ENCODE data around the gene CAMTA1. TPM values are rescaled to one million over a fixed set of nuclear protein-coding genes. Genes with fewer than 3 reads are reported as not detected.

The CAMTA1 gene
- total RNA-seq, 2 experiments from 2014 or later, result 45.5 to 45.6 TPM

- POLR2A ChIA-PET, result no interaction called here
- DNase-seq (no peak), ATAC-seq (ENCODE audit: low read depth) (no peak)
- Mint-ChIP-seq H3K9me3 (no peaks in the 10 kb centered on the region), H3K4me3 (no peak overlapping the region), H3K27me3 (peaks cover 2% of the 10 kb centered on the region), H3K4me1 (no peaks in the 10 kb centered on the region), H3K36me3 (no peaks in the 10 kb centered on the region), H3K27ac (no peak overlapping the region)
Measured at GRCh38 chr1:7632681-7633080, 847.4 kb downstream of the CAMTA1 start.

- DNase-seq (no peak), ATAC-seq (ENCODE audit: low read depth) (no peak)
- Mint-ChIP-seq H3K27me3 (peaks cover 2% of the 10 kb centered on the region), H3K27ac (no peak overlapping the region), H3K36me3 (no peaks in the 10 kb centered on the region), H3K4me1 (no peaks in the 10 kb centered on the region), H3K9me3 (no peaks in the 10 kb centered on the region), H3K4me3 (no peak overlapping the region)
- POLR2A ChIA-PET, result no interaction called here
Measured at GRCh38 chr1:7633506-7634245, 848.4 kb downstream of the CAMTA1 start.

DNA sequence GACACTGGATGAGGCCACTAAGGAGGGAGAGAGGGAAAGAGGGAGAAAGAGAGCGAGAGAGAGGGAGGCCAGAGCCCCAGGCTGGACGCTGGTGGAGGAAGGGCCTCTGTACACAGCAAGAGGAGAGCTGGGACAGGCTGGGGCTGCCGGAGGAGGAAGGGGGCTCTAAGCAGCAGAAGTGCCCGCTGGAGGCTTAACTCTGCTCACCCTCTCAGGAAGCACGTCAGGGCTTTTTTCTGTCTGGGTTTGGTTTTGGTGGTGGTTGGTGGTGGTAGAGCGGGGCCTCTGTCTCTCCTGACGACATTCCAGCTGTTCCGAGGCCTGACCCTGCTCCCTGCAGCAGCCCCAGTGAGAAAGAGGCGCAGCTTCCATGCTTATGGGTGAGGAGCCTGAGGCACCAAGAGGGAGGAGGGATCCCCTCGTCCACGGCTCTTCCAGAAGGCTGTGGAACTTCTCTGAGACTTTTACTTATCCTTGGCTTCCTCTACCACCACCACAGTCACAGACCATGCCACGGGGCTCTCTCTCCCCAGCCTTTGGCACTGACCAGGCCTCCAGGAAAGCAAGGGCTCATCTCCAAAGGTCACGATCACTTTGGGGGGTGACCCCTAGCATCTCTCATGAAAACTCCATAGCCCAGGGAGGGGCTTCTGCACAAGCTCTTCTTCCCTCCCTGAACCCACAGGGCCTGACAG lies 849.4 kb downstream of the CAMTA1 start:
- H3K9me3 Mint-ChIP-seq, result no peaks in the 10 kb centered on the region
- no peak overlapping the region for H3K4me3 Mint-ChIP-seq
- no peak overlapping the region for H3K27ac Mint-ChIP-seq
- POLR2A ChIA-PET, result interaction anchor here (0.7 kb wide), 1 partner anchor 211 kb away, joined by 3 read pairs; no protein-coding TSS in a partner anchor
- DNase-seq, result no peak
- ATAC-seq (ENCODE audit: low read depth), result no peak
- H3K4me1 Mint-ChIP-seq, result no peaks in the 10 kb centered on the region
- H3K36me3 Mint-ChIP-seq, result no peaks in the 10 kb centered on the region
- H3K27me3 Mint-ChIP-seq, result peaks cover 2% of the 10 kb centered on the region

DNA sequence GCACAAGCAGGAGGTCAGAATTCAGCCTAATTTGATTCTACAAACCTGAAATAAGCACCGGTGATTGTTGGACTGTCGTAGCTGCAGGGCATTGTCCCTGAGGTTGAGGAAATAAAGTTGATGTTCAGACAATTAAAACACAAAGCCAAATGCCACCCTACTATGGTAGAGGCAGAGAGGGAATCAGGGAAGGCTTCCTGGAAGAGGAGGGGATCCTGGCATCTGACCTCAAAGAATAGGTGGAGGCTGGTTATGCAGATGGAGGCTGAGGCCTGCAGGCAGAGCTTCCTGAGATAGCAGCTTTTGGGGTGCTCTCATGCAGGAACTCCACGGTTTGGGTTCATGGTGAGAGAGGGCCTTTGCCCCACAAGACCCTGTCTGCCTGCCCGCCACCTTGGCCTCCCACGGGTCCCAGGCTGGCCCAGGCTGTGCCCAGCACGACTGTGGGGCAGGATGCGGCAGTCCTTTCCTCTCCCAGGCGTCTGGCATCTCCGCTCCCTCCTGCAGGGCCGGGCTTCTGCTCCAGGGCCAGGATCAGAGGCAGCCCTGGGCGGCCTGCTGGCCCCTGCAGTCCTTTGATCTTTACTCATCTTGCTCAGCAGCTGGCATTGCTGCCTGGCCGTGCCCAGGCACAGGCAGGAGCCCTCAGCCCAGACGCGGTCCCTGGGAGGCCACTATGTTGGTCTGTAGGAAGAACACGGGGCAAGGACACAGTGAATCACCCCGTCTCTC lies 851.7 kb downstream of the CAMTA1 start:
- H3K4me1 Mint-ChIP-seq, result no peaks in the 10 kb centered on the region

DNA sequence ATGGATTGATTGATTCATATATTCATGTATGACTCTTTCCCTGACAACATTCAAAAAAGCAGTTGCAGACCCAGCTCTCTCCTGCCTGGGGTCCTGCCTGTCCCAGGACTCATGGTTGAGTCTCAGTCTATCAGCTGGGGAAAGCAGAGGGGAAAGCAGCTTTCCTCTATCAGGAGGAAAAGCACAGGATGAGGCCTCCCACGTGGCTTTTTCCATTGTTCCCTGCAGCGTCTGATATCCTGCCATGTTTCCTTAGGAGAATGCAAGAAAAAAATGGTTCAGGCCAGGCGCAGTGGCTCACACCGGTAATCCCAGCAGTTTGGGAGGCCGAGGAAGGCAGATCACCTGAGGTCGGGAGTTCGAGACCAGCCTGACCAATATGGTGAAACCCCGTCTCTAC lies 852.8 kb downstream of the CAMTA1 start:
- no peak overlapping the region for H3K27ac Mint-ChIP-seq
- no peaks in the 10 kb centered on the region for H3K36me3 Mint-ChIP-seq
- no peaks in the 10 kb centered on the region for H3K9me3 Mint-ChIP-seq
- H3K4me3 Mint-ChIP-seq, result no peak overlapping the region
- POLR2A ChIA-PET, result no interaction called here
- H3K4me1 Mint-ChIP-seq, result no peaks in the 10 kb centered on the region
- ATAC-seq (ENCODE audit: low read depth) (no peak), DNase-seq (no peak)
- no peaks in the 10 kb centered on the region for H3K27me3 Mint-ChIP-seq

More for the DNA sequence above, 851.7 kb downstream of the CAMTA1 start:
- Mint-ChIP-seq H3K4me3 (no peak overlapping the region), H3K9me3 (no peaks in the 10 kb centered on the region), H3K27me3 (peaks cover under 1% of the 10 kb centered on the region), H3K27ac (no peak overlapping the region), H3K36me3 (no peaks in the 10 kb centered on the region)
- POLR2A ChIA-PET, result no interaction called here
- DNase-seq (no peak), ATAC-seq (ENCODE audit: low read depth) (no peak)

- H3K27ac Mint-ChIP-seq, result no peak overlapping the region
- POLR2A ChIA-PET, result no interaction called here
- no peak overlapping the region for H3K4me3 Mint-ChIP-seq
- H3K27me3 Mint-ChIP-seq, result no peaks in the 10 kb centered on the region
- no peaks in the 10 kb centered on the region for H3K36me3 Mint-ChIP-seq
- DNase-seq (no peak), ATAC-seq (ENCODE audit: low read depth) (no peak)
- no peaks in the 10 kb centered on the region for H3K4me1 Mint-ChIP-seq
- no peaks in the 10 kb centered on the region for H3K9me3 Mint-ChIP-seq
Measured at GRCh38 chr1:7639435-7640131, 854.3 kb downstream of the CAMTA1 start.

DNA sequence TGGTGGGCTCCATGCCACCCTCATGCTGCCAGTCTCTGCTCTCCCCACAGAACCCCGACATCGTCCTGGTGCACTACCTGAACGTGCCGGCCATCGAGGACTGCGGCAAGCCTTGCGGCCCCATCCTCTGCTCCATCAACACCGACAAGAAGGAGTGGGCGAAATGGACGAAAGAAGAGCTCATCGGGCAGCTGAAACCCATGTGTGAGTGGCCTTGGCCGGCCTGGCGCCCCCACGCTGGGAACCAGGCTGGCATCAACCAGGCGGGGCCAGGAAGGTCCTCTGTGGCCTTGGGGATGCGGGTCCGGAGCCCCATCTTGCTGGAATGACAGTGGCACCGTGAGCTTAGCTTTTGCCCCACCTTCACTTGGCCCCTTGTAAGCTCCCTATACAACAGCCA lies 855.1 kb downstream of the CAMTA1 start:
- no peaks in the 10 kb centered on the region for H3K36me3 Mint-ChIP-seq
- POLR2A ChIA-PET, result no interaction called here
- no peak overlapping the region for H3K27ac Mint-ChIP-seq
- no peaks in the 10 kb centered on the region for H3K4me1 Mint-ChIP-seq
- ATAC-seq (ENCODE audit: low read depth) (no peak), DNase-seq (no peak)
- H3K27me3 Mint-ChIP-seq, result no peaks in the 10 kb centered on the region
- no peaks in the 10 kb centered on the region for H3K9me3 Mint-ChIP-seq
- H3K4me3 Mint-ChIP-seq, result no peak overlapping the region

DNA sequence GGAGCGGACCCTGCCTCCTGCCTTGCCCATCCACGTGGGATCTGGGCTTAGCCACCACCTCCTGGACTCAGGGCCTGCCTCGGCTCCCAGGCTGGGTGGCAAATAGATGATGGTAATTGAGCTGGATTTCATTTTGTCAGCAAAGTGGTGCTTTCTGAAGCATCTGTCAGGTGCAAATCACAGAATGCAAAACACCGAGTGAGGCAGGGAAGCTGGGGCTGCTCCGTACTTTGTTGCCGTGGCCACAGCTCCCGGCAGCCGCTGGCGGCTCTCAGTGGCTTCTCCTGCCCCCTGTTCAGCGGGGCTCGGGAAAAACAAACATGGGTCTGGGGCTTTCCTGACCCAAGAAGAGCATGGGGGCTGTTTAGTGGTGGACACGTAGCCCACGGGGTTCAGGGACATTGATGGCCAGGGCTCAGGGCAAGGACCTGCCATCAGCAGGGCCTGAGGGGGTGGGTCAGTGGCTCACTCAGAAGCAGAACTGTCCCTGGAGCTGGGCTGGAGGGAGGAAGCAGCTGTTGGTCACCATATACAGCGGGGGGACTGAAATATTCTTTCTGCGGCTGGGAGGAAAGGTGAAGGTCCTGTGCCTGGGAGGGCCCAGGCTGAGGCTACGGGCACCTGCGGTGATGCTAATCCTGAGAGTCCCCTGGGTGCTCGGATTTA lies 855.8 kb downstream of the CAMTA1 start:
- ATAC-seq (ENCODE audit: low read depth), result no peak
- no peak for DNase-seq
- Mint-ChIP-seq H3K9me3 (no peaks in the 10 kb centered on the region), H3K36me3 (no peaks in the 10 kb centered on the region), H3K27me3 (no peaks in the 10 kb centered on the region), H3K4me1 (no peaks in the 10 kb centered on the region), H3K27ac (no peak overlapping the region), H3K4me3 (no peak overlapping the region)
- POLR2A ChIA-PET, result no interaction called here

DNA sequence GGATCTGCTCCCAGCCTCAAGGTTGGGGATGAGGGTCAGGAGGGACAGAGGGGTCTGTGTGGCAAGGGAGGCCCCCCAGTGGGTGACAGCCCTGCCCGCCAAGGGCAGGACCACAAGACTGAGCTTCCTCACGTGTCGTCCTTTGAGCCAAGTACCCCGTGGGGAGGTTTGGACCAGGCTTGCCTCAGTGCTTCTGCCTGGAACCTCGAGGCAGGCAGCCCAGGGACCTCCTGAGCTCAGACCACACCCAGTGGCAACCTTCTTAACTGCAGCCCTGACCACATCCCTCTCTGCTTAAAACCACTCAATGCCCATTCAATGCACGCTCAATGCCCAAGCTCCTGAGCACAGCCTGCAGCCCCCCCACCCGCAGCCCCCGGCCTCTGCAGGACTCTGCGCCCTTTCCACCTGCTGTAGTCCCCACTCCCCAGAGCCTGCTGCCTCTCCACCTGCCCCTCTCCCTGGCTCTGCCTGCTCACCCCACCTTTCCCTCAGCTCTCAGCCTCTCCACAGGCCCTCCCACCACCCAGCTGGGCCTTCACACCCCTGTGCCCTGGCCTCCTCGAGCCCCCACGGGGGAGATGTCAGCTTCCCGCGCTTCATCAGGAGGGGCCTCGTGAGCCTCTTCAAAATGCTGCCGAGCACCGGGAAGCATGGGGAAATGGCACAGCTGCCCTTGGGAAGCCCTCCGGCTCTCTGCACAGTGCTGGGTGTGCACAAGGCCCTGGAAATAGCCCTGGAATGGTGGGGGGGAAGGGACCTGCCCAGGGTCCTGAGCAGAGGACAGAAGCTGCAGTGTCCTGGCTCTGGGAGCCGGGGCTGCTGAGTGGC lies 856.5 kb downstream of the CAMTA1 start:
- Mint-ChIP-seq H3K9me3 (no peaks in the 10 kb centered on the region), H3K36me3 (no peaks in the 10 kb centered on the region), H3K27ac (no peak overlapping the region), H3K4me3 (no peak overlapping the region), H3K4me1 (no peaks in the 10 kb centered on the region), H3K27me3 (no peaks in the 10 kb centered on the region)
- DNase-seq, result no peak
- POLR2A ChIA-PET, result no interaction called here
- ATAC-seq (ENCODE audit: low read depth), result no peak

DNA sequence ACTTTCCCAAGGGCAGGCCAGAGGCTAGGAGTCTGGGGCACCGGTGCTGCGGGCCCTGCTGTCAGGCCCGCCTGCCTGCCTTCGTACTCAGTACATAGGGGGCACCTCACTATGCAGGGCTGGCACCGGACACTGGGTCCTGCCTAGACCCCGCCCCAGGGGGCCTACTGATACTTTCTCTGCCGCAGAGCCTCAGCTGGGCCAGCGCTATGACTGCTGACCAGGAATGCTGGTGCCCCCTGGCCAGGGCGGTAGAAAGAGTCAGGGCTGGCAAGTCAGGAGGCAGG lies 857.1 kb downstream of the CAMTA1 start:
- no peak overlapping the region for H3K4me3 Mint-ChIP-seq

GRCh38 chr1:7642781-7643529 lies 857.7 kb downstream of the CAMTA1 start:
- POLR2A ChIA-PET, result no interaction called here
- Mint-ChIP-seq H3K4me3 (no peak overlapping the region), H3K36me3 (no peaks in the 10 kb centered on the region), H3K27ac (no peak overlapping the region), H3K27me3 (no peaks in the 10 kb centered on the region), H3K4me1 (no peaks in the 10 kb centered on the region), H3K9me3 (no peaks in the 10 kb centered on the region)
- DNase-seq (no peak), ATAC-seq (ENCODE audit: low read depth) (no peak)

More for the DNA sequence above, 857.1 kb downstream of the CAMTA1 start:
- H3K27ac Mint-ChIP-seq, result no peak overlapping the region
- H3K9me3 Mint-ChIP-seq, result no peaks in the 10 kb centered on the region
- no peaks in the 10 kb centered on the region for H3K4me1 Mint-ChIP-seq
- POLR2A ChIA-PET, result no interaction called here
- DNase-seq (no peak), ATAC-seq (ENCODE audit: low read depth) (no peak)
- H3K27me3 Mint-ChIP-seq, result no peaks in the 10 kb centered on the region
- no peaks in the 10 kb centered on the region for H3K36me3 Mint-ChIP-seq

- H3K36me3 Mint-ChIP-seq, result no peaks in the 10 kb centered on the region
- POLR2A ChIA-PET, result no interaction called here
- H3K4me1 Mint-ChIP-seq, result no peaks in the 10 kb centered on the region
- no peaks in the 10 kb centered on the region for H3K9me3 Mint-ChIP-seq
- no peak for DNase-seq
- no peaks in the 10 kb centered on the region for H3K27me3 Mint-ChIP-seq
- no peak for ATAC-seq (ENCODE audit: low read depth)
- H3K4me3 Mint-ChIP-seq, result no peak overlapping the region
- H3K27ac Mint-ChIP-seq, result no peak overlapping the region
Measured at GRCh38 chr1:7643530-7643929, 858.3 kb downstream of the CAMTA1 start.
